ENCODE data around the gene LINGO1. TPM values are rescaled to one million over a fixed set of nuclear protein-coding genes. Genes with fewer than 3 reads are reported as not detected.

The LINGO1 gene
- polyA plus RNA-seq, 1 of the 3 experiments (the other 2 are of a cell fraction): 0.56 TPM

GRCh38 chr15:77602800-77603199 lies 29.9 kb downstream of the LINGO1 start (continued):
- TF ChIP-seq PBX3 (IDR thresholded peaks at IDR 0.05) (no peak), MEF2A (IDR thresholded peaks at IDR 0.05; ENCODE audit: borderline replicate concordance, low read depth) (no peak), NRF1 (IDR thresholded peaks at IDR 0.05; ENCODE audit: low read depth, low read length) (no peak)

- H4K20me1 ChIP-seq (ENCODE audit: insufficient read depth): no peaks in the 10 kb centered on the region
- H3K4me3 ChIP-seq (ENCODE audit: low read depth in 2 of 2, low read length in 1 of 2): no peak overlapping the region
- no peaks in the 10 kb centered on the region for H3K27me3 ChIP-seq (ENCODE audit: insufficient read depth)
- H3K4me1 ChIP-seq (ENCODE audit: control insufficient read depth in 1 of 2, insufficient read depth in 2 of 2, low read depth in 1 of 2, low read length in 1 of 2): peaks cover 0 to 62% of the 10 kb centered on the region in 2 experiments; a peak in 2 of 4 replicates
- H3K27ac ChIP-seq (ENCODE audit: low read depth in 2 of 2, low read length in 1 of 2): peak overlapping the region in 1 of 2 experiments; percentile 74; a peak in 1 of 4 replicates
- no peak overlapping the region for H3K9ac ChIP-seq
- H3F3A ChIP-seq (replicated peaks; ENCODE audit: insufficient read depth): peaks cover 5% of the 10 kb centered on the region
- H3K79me2 ChIP-seq (ENCODE audit: insufficient read depth): no peaks in the 10 kb centered on the region
- POLR2A ChIA-PET: no interaction called here
- H3K9me2 ChIP-seq: no peaks in the 10 kb centered on the region
- 53% methylated on average over 4 of the region's 5 CpGs for WGBS (ENCODE audit: low lambda C conversion rate)
- CTCF ChIA-PET: interaction anchor here (0.6 to 3.5 kb wide), 4 partner anchors 34 to 221 kb away, joined by 3 to 20 read pairs (median 9); no protein-coding TSS in a partner anchor
- no peak for TF ChIP-seq SMC3 (IDR thresholded peaks at IDR 0.05; ENCODE audit: low read depth, low read length)
- TF ChIP-seq USF1 (IDR thresholded peaks at IDR 0.05; ENCODE audit: borderline replicate concordance, low read depth): peak; percentile 62; the same call in 1 of the 2 replicates
- TF ChIP-seq CTCF (IDR thresholded peaks at IDR 0.05): no peak
- no peak for TF ChIP-seq ZBTB33 (IDR thresholded peaks at IDR 0.05; ENCODE audit: borderline replicate concordance, low read depth)
- no peak for TF ChIP-seq EP300 (IDR thresholded peaks at IDR 0.05; ENCODE audit: borderline replicate concordance in 1 of 2, low read depth in 1 of 2, low read length in 1 of 2)
- no peak for TF ChIP-seq TEAD4 (IDR thresholded peaks at IDR 0.05; ENCODE audit: borderline replicate concordance, insufficient read depth)
- no peak for TF ChIP-seq ELF1 (IDR thresholded peaks at IDR 0.05)
- TF ChIP-seq MXI1 (IDR thresholded peaks at IDR 0.05; ENCODE audit: low read depth, low read length): no peak
- TF ChIP-seq SIN3A (IDR thresholded peaks at IDR 0.05; ENCODE audit: borderline replicate concordance, low read depth, low read length): no peak
- no peak for TF ChIP-seq JUND (IDR thresholded peaks at IDR 0.05)
- peak; percentile 16; the same call in 1 of the 2 replicates for TF ChIP-seq USF2 (IDR thresholded peaks at IDR 0.05; ENCODE audit: borderline replicate concordance, low read depth, low read length)
- TF ChIP-seq RCOR1 (IDR thresholded peaks at IDR 0.05; ENCODE audit: low read length): no peak
- no peak for TF ChIP-seq NRF1 (IDR thresholded peaks at IDR 0.05; ENCODE audit: low read depth, low read length)
- no peak for TF ChIP-seq GABPA (IDR thresholded peaks at IDR 0.05; ENCODE audit: low read depth)
- no peak for TF ChIP-seq POLR2AphosphoS5 (IDR thresholded peaks at IDR 0.05; ENCODE audit: low read depth, low read length)
- TF ChIP-seq RAD21 (IDR thresholded peaks at IDR 0.05; ENCODE audit: low read length): no peak
- DNase-seq: peak; percentile 68
- H3K9me3 ChIP-seq: no peaks in the 10 kb centered on the region
- no peak overlapping the region for H2AFZ ChIP-seq (ENCODE audit: low read depth)
- H3K36me3 ChIP-seq (replicated peaks in 1 of 2; ENCODE audit: control insufficient read depth in 1 of 2, insufficient read depth in 2 of 2, low read length in 1 of 2): no peaks in the 10 kb centered on the region
- no peak overlapping the region for H3K4me2 ChIP-seq
Measured at GRCh38 chr15:77599899-77600298, 32.8 kb downstream of the LINGO1 start.

All from SK-N-SH (cell line).